ENCODE results near the gene LPCAT2.

- TF ChIP-seq CTCF (IDR thresholded peaks at IDR 0.05; ENCODE audit: low read depth, low read length, missing input control) (no peak), HNF4A (conservative IDR thresholded peaks at IDR 0.05) (no peak), YY1 (IDR thresholded peaks at IDR 0.05) (no peak), HNF4G (IDR thresholded peaks at IDR 0.05) (no peak), REST (IDR thresholded peaks at IDR 0.05) (no peak), JUND (IDR thresholded peaks at IDR 0.05) (no peak), MAX (IDR thresholded peaks at IDR 0.05) (no peak), RAD21 (IDR thresholded peaks at IDR 0.05) (no peak), TAF1 (conservative IDR thresholded peaks at IDR 0.05) (no peak), FOXA1 (IDR thresholded peaks at IDR 0.05) (no peak)
These were observed 2.2 kb upstream of the LPCAT2 start for GRCh38 chr16:55506708-55507107.

All from liver (tissue), 3 donors.